ENCODE data around the gene ROM1. TPM values are rescaled to one million over a fixed set of nuclear protein-coding genes. Genes with fewer than 3 reads are reported as not detected.
A peak's percentile ranks its signal among the peaks of the same experiment; 100 is the strongest.

ROM1 gene
- total RNA-seq, 6 donors from 2014 or later, result 3.1 to 9.2 (median 5.2) TPM

- WGBS, 2 donors, result 42 to 54% methylated on average over 17 to 22 of the region's 32 CpGs
- Histone ChIP-seq H3K4me1 (peaks cover 25 to 49% (median 28%) of the 10 kb centered on the region in 4 donors), H3K27ac (peak overlapping the region; percentile 26 to 98 (median 74)), H3K27me3 (no peaks in the 10 kb centered on the region), H3K36me3 (peaks cover 7 to 51% (median 37%) of the 10 kb centered on the region in 4 donors), H3K4me3 (peak overlapping the region in 3 of 4 donors; percentile 75 to 95 (median 90)), H3K9me3 (no peaks in the 10 kb centered on the region)
- TF ChIP-seq POLR2AphosphoS5 (IDR thresholded peaks at IDR 0.05) (no peak), CTCF (IDR thresholded peaks at IDR 0.05) (no peak), EP300 (IDR thresholded peaks at IDR 0.05) (no peak), POLR2A (IDR thresholded peaks at IDR 0.05) (no peak)
- DNase-seq (peak in 1 of 2 donors; percentile 85), ATAC-seq (ENCODE audit: low FRiP score in 2 of 2) (no peak)
Measured at GRCh38 chr11:62646825-62647608, 34.0 kb downstream of the ROM1 start.

GRCh38 chr11:62647609-62648005, 34.5 kb downstream of the ROM1 start:
- 91% methylated on average over 6 of the region's 6 CpGs; no CpG with 5 or more reads in 1 of the 2 donors for WGBS, 2 donors
- TF ChIP-seq EP300 (IDR thresholded peaks at IDR 0.05) (no peak), POLR2AphosphoS5 (IDR thresholded peaks at IDR 0.05) (no peak), POLR2A (IDR thresholded peaks at IDR 0.05) (no peak), CTCF (IDR thresholded peaks at IDR 0.05) (no peak)
- DNase-seq, result no peak
- Histone ChIP-seq H3K4me1 (peaks cover 29 to 55% (median 34%) of the 10 kb centered on the region in 4 donors), H3K27ac (peak overlapping the region in 1 of 4 donors; percentile 26), H3K27me3 (no peaks in the 10 kb centered on the region), H3K36me3 (peaks cover 6 to 46% (median 37%) of the 10 kb centered on the region in 4 donors), H3K9me3 (no peaks in the 10 kb centered on the region), H3K4me3 (no peak overlapping the region)
- ATAC-seq (ENCODE audit: low FRiP score in 2 of 2), result no peak

- H3K27ac ChIP-seq, result no peak overlapping the region
- H3K36me3 ChIP-seq, result peaks cover 0 to 39% (median 30%) of the 10 kb centered on the region in 4 donors
- no peak for ATAC-seq (ENCODE audit: low FRiP score in 2 of 2)
- H3K27me3 ChIP-seq, result no peaks in the 10 kb centered on the region
- DNase-seq, result peak in 1 of 2 donors; percentile 59
- H3K4me1 ChIP-seq, result peaks cover 29 to 57% (median 34%) of the 10 kb centered on the region in 4 donors
- no peaks in the 10 kb centered on the region for H3K9me3 ChIP-seq
- 94 to 95% methylated on average over 7 to 19 of the region's 24 CpGs for WGBS, 2 donors
- TF ChIP-seq CTCF (IDR thresholded peaks at IDR 0.05), result no peak
- TF ChIP-seq POLR2A (IDR thresholded peaks at IDR 0.05), result no peak
- TF ChIP-seq POLR2AphosphoS5 (IDR thresholded peaks at IDR 0.05), result no peak
- no peak for TF ChIP-seq EP300 (IDR thresholded peaks at IDR 0.05)
- no peak overlapping the region for H3K4me3 ChIP-seq
Measured at GRCh38 chr11:62648185-62648966, 35.3 kb downstream of the ROM1 start.

- no peaks in the 10 kb centered on the region for H3K9me3 ChIP-seq
- ATAC-seq (ENCODE audit: low FRiP score in 2 of 2) (no peak), DNase-seq (no peak)
- H3K4me1 ChIP-seq, result peaks cover 29 to 57% (median 34%) of the 10 kb centered on the region in 4 donors
- no peaks in the 10 kb centered on the region for H3K27me3 ChIP-seq
- H3K4me3 ChIP-seq, result no peak overlapping the region
- H3K36me3 ChIP-seq, result peaks cover 0 to 34% (median 24%) of the 10 kb centered on the region in 4 donors
- WGBS, 2 donors, result 95 to 98% methylated on average over 10 to 11 of the region's 11 CpGs
- TF ChIP-seq CTCF (IDR thresholded peaks at IDR 0.05) (no peak), EP300 (IDR thresholded peaks at IDR 0.05) (no peak)
- no peak overlapping the region for H3K27ac ChIP-seq
Measured at GRCh38 chr11:62648967-62649364, 35.9 kb downstream of the ROM1 start.
